ENCODE results near the gene CCL20. TPM values are rescaled to one million over a fixed set of nuclear protein-coding genes. Genes with fewer than 3 reads are reported as not detected.
"Not testable (repeated sequence)": the region's sequence is repeated elsewhere in the genome, so short reads cannot be mapped to it uniquely, and the experiment has no call there.

Gene CCL20
- polyA plus RNA-seq, 10 donors: 0.36 to 5.8 (median 0.90) TPM; not detected in 2

DNA sequence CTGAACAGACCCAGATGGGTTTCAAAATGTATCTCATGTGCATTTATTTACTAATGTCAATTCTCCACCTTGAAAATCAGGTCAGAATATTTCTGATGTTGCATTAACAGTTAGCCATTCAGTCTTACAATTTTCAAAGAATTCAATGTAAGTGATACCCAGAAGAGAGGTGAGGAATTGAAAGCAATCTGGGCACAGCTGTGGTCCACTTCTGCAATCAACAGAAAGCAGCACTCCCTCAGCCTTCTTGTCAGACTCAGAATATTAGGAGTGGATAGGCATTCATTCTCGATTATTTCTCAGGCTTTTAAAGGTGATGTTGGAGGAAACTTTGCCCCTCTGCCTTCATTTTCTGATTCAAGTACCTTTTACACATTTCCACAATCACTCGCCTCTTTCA lies 15.7 kb downstream of the CCL20 start:
- DNase-seq: no peak

DNA sequence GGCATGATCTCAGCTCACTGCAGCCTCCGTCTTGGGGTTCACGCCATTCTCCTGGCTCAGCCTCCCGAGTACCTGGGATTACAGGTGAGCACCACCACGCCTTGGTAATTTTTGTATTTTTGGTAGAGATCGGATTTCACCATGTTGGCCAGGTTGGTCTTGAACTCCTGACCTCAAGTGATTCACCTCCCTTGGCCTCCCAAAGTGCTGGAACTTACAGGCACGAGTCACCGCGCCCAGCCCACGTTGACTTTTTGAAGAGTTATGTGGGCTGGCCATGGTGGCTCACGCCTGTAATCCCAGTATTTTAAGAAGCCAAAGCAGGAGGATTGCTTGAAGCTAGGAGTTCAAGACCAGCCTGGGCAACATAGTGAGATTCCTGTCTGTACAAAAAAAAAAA lies 20.8 kb downstream of the CCL20 start:
- DNase-seq: no peak

DNA sequence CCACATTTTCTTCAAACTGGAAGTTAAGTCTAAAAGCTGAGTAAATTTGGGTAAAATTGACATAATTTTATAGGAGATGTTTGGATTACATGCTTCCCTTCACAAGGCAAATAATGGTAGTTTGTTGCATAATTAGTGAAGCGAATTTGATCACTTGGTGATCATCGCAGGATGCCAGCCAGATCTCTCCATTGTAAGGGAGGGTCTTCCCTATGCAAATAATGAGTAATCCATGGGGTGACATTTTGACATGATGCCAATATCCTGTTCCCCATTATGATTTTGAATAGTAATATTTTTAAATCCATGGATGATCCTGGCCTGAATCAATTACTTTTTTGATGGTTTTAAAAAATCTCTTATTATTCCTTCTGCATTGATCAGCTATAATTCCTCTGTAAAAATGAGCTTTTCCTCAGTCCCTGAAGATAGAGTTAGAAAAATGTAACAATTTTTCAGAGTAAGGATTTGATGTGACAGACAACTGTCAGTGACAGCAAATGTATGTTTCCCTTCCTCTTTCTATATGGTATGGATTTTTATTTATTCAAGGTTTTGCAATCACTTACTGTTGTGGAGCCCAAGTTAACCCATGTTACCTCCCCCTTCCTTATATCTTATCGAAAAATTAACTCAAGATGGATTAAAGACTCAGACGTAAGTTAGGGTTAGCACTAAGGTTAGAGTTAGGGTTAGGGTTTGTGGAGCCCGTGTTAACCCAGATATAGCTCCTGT lies 21.4 kb downstream of the CCL20 start:
- no peak for DNase-seq

DNA sequence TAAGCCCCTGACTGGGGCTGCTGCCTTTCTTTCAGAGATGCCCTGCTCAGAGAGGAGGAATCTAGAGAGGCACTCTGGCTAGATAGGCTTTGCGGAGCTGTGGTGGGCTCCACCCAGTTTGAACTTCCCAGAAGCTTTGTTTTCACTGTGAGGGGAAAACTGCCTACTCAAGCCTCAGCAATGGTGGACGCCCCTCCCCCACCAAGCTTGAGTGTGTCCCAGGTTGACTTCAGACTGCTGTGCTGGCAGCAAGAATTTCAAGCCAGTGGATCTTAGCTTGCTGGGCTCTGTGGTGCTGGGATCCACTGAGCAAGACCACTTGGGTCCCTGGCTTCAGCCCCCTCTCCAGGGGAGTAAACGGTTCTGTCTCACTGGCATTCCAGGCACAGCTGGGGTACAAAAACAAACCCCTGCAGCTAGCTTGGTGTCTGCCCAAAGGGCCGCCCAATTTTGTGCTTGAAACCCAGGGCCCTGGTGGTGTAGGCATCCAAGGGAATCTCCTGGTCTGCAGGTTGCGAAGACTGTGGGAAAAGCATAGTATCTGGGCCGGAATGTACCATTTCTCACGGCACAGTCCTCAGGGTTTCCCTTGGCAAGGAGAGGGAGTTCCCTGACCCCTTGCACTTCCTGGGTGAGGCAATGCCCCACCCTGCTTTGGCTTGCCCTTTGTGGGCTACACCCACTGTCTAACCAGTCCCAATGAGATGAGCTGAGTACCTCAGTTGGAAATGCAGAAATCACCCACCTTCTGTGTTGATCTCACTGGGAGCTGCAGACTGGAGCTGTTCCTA lies 25.9 kb downstream of the CCL20 start:
- not testable (repeated sequence) for DNase-seq

DNA sequence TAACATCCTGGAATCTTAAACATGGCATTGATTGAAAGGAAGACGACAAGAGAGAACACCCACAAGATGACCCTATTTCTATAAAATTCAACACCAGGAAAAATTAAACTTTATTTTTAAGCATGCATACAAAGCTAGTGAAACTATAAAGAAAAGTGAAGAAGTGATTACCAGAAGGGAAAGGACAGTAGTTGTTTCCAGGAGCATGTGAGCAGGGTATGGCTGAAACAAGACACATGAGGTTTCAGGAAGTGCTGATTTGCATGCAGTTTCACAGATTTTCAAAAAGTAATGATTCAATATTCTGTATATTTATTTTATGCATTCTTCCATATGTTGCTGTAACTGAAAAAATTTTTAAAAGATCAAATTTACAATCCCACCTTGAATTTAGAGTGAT lies 33.2 kb downstream of the CCL20 start:
- no peak for DNase-seq

DNA sequence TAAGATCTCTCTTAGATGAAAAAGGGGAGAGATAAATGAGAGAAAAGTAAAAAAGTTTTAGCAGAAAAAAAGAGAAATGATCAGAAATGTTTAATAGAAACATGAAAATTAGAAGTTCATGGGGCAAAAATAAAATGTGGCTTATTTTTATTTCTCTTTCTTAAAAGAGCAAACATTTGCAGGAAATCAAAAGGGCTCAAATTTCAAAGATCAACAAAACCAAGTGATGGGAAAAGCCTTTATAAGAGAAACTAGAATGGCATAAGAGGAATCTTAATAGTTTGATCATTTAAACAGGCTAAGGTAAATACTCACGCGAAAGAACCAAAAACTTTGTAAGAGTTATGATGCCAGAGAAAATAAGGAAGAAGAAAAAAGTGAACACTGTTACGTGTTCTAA lies 34.5 kb downstream of the CCL20 start:
- DNase-seq: no peak

DNA sequence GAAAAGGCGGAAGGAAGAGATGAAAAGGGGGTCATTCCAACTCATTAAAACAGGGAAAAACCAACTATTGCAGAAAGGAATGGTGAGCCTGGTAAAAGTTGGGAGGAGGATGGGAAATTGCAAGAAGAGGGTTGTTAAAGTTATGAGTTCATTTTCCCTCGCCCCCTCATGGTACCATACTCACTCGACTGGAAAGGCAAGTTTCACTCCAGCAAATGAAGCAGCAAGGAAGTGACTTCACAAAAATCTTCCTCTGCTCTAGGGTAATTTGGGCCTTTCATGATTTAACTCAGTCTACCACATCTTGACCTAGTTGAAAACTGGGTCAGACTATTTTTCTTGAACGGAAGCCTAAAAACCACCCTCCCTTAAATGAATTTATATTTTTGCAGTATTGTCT lies 34.9 kb downstream of the CCL20 start:
- DNase-seq: no peak

DNA sequence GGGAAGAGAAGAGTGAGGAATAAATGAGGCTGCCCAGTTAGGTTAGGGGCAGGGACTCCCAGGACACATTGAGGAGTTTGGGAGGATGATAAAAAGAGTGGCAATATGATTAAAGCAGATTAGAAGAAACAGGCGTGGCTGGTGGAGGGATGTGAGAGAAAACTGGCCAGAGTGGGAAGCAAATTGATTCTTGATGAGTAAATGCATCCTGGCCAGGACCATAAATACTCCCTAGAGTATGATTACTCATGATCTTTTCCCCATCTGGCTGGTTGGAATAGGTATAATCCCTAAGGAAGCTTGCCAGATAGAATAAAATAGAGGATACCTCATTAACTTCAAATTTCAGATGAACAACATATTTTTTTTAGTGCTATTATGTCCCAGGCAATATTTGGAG lies 36.3 kb downstream of the CCL20 start:
- no peak for DNase-seq

DNA sequence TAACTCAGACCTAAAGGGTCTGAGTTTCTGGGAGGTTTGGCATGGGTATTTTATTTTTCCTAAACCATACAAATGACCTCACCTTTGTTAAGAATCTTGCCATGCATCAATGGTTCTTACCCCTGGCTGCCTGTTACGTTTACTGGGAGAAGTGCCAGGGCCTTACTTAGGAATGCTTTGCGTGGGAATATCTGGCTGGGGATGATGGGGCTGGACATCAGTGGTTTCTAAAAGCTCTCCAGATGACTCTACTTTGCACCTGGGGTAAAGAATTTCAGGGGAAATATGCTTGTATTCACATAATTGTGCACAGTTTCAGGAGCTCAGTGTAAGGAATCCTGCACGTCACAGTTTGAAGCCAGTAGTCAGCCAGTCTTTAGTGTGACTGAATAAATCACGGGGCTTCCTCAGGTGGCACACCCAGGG lies 39.6 kb downstream of the CCL20 start:
- DNase-seq: peak in 1 of 3 donors; percentile 8

DNA sequence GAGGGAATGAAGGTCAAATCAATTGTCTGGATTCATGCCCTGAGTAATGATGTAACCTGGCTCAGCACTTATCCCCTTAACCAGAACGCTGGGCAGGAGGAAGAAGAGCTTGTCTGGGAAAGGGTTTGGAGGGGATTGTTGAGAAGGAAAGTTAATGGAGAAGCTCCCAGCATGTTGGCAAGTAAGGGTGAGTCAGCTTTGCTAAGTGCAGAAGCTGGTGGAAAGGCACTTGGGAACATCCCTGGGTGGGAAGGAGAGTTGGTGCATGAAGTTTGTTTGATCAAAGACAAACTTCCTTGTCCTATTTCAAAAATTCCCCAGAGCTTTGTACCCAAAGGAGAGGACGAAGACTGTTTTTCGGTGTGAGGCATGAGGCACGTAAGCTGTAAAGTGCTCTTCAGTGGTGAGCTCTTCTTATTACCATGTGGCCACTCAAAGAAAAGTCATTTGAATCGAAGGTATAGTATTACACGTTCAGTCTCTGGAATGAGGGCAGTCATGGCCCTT lies 40.2 kb downstream of the CCL20 start:
- DNase-seq: no peak

DNA sequence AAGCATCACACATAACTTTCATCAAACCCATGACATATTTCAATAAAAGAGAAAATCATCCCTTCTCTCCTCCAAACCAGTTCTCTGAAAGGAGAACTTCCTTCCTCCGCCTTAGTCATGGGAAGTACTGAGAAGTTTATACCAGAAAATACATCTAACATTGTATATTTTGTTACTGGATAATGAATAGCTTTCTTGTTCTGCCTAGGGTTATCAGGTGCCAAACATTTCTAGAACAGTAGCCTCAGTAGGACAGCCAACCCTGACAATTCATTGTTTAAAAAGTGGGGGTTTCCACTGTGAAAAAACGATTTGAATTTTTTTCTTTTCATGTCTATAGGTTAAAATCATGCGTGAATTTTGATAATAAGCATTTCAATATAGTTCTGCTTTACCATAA lies 41.8 kb downstream of the CCL20 start:
- no peak for DNase-seq

DNA sequence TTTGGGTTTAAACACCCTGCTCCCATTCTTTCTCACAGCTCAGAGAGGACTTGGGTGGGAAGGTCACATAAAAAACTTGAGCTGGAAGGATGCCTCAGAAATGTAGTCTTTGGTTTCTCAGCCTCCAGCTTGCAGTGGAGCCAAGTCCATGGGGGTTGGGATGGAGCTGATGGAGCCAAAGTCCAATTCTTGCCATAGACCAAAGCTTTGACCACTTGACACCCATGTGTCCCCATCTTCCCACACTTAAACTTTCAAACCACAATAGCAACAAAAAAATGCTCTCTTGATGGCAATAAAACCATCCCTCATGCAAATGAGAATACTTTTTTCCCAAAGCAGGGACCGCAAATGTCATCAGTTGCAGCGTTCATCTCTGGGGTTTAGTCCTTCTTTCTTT lies 43.1 kb downstream of the CCL20 start:
- no peak for DNase-seq

DNA sequence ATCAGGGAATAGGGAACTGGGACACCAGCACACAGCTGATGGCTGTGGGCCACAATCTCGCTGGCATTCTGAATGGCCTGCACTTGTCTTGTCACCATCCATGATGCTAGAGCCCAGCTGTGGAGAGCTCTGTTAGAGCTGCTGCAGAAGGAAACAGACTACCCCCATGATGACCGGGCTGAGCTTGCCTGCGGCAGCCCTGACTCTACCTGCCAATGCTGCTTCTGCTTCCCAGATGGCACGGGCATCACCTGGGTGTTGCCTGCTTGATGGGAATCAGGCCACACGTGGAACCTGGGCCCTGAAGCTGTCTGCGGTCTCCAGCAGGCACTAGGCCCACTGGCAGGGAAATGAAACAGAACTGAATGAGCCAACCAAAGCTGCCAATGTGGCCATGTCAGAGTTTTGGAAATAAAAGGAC lies 46.6 kb downstream of the CCL20 start:
- no peak for DNase-seq

DNA sequence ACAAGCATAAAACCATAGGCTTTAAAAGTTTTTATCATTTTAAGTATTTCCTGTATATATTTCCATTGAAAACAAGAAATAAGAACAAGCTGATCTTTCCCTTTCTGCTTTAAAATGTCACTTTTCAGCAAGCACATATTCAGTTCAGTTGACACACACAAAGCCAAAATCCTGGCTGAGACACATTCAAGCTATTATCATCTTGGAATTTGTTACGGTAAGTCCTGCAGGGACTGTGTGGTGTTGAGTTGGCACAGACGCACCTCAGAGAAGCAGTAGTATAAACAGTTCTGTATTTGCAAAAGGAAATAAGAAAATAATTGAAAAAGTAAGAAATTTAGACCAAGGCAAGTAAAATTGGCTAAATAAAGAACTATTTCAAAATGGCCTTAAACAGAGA lies 47.4 kb downstream of the CCL20 start:
- DNase-seq: no peak

DNA sequence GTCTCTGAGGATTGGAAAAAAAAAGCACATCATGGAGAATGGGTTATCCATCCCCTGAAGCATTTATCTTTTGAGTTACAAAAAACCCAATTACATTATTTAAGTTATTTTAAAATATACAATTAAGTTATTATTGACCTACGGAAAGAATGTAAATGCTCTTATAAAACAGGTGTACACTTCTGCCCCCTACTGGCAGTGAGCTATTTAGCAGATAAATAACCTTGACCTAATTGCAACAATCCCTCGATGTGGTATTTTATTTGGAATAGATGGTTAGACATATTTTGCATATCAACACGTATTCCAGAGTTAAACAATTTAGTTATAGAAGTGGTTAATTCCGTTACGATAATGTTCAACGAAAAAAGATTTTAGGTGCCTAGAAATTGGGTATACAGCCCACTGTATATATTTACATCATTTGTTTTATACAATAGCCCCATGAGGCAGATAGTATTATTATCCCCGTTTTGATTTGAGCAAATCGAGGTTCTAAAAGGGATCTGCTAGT lies 48.6 kb downstream of the CCL20 start:
- no peak for DNase-seq

DNA sequence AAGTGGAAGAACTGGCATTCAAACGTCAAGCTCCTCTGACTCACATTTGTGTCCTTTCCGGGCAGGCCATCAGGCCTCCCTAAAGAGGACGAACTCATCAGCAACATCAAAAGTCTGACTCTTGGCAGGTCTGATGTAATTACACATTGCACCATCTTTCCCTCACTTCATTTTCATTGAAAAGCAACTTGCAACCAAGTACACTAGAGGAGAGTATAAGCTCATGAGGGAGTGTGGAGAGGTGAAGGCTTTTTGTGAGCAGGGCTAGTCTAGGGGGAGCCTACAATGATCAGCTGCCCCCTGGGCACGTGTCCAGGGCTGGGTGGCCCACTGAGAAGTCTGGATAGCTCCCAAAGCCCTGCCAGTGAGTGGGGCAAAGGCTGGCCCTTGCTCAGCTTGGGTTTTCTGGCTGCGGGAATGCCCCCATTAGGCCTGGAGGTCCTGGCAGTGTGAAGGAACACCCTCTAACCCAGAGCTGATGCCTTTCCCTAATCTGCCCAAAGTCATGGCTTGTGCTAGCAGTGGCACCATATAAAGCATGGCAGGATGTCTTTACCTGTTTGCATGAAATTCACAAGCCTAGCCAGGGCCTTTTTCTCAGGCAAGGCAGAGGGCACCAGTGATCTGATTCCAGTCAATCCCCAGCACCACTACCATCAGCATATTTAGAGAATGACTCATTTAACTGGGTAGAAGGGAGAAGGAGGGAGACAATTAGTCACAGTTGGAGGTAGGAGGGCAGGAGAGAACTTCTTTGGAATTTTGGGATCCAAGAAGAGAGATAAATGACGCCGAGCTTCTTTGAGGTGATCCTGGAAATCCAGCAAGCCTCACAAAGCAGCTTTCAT lies 49.3 kb downstream of the CCL20 start:
- DNase-seq: peak in 1 of 3 donors; percentile 40

DNA sequence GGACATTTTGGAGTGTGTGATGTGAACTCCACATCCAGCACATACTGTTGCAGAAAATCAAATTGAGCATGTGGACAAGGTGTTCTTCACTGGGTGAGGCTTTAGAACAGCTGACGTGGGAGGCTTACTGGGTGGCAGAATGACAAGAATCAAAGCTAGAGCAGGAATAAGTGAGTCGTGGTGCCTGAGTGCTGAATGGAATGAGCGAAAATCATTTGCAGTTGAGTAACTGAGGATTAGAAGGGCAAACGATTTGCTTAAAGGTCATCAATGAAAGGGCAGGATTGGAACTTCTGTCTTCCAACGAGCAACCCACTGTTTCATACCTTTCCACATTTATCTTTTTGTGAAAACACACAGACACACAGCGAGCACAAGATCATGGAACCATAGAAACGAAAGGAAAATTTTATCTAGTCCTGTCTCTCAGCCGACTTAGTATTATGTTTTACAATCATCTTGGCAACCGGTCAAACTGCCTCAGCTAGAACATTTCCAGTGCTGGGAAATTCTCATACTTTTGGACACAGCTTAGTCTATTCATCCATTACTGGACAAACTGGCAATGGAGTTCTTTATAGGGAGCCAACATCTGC lies 50.6 kb downstream of the CCL20 start:
- peak in 2 of 3 donors; percentile 46 to 58 for DNase-seq

DNA sequence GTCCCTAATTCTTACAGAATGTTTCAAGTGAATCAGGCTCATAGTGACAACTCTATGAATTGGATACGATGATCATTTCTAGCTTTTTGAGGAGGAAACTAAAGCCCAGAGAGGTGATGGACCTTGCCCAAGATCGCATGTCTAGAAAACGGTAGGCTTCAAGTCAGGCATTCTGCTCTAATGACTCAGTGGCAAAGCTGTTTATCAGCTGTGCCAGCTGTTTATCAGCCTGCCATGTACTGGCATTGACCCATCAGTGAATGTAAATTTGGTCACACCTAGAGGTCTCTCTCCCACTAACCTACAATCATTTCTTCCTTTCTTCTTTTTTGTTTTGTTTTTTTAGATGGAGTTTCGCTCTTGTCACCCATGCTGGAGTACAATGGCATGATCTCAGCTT lies 51.6 kb downstream of the CCL20 start:
- DNase-seq: no peak
